Naive thymus-derived CD4-positive, alpha-beta T cell (primary cell): ENCODE data around the gene MCOLN2. TPM values are rescaled to one million over a fixed set of nuclear protein-coding genes. Genes with fewer than 3 reads are reported as not detected.
A peak's percentile ranks its signal among the peaks of the same experiment; 100 is the strongest.
"Not testable (repeated sequence)": the region's sequence is repeated elsewhere in the genome, so short reads cannot be mapped to it uniquely, and the experiment has no call there.

Source experiments
- ATAC-seq: fragments of 150-1000 bp; cut with Tn5 transposase; 2 replicates; pipeline ENCODE4 v1.10.0; 2021; ENCODE audit warnings: mild to moderate bottlenecking, moderate library complexity
- CTCF ChIA-PET: fragments of 350-600 bp; sonication (Branson Sonifier 250); formaldehyde crosslinking; loops from one replicate; lab custom pipeline; 2021; ENCODE audit warnings: antibody characterized with exemption; lab: Charles Lee
- POLR2A ChIA-PET: fragments of 350-600 bp; sonication (Branson Sonifier 250); formaldehyde crosslinking; loops from one replicate; lab custom pipeline; 2021; ENCODE audit warnings: antibody characterized with exemption, inconsistent platforms; lab: Charles Lee
- DNase-seq, 9 donors: peaks; one replicate each; pipeline versions ENCODE4 v3.0.0 to v3.0.0-alpha.2; 2020 to 2022; ENCODE audit warnings: mixed read lengths in 1 of 9
- H3K27ac ChIP-seq: one replicate; pipeline ENCODE4 v1.7.0; 2013; ENCODE audit warnings: mild to moderate bottlenecking, low read depth, low read length, moderate library complexity
- H3K27me3 ChIP-seq, 2 donors: one replicate each; pipeline ENCODE4 v1.7.0; 2013; ENCODE audit warnings: low read length in 2 of 2, mild to moderate bottlenecking in 2 of 2, moderate library complexity in 2 of 2; ENCODE audit not compliant: control insufficient read depth in 2 of 2, insufficient read depth in 2 of 2
- H3K36me3 ChIP-seq, 3 experiments: 1 replicate in 2 of 3; 2 replicates in 1 of 3; pipeline ENCODE4 v1.7.0; 2013; ENCODE audit warnings: low read length in 3 of 3, mild to moderate bottlenecking in 3 of 3, moderate library complexity in 1 of 3; ENCODE audit not compliant: insufficient read depth in 3 of 3, control insufficient read depth in 2 of 3
- H3K4me1 ChIP-seq, 2 donors: one replicate each; pipeline ENCODE4 v1.7.0; 2013; ENCODE audit warnings: low read length in 2 of 2, mild to moderate bottlenecking in 2 of 2, moderate library complexity in 1 of 2; ENCODE audit not compliant: control insufficient read depth in 2 of 2, insufficient read depth in 2 of 2
- H3K4me3 ChIP-seq: 2 replicates; pipeline ENCODE4 v1.7.0; 2013; ENCODE audit warnings: mild to moderate bottlenecking, low read length
- H3K9me3 ChIP-seq, 3 experiments: 1 replicate in 2 of 3; 2 replicates in 1 of 3; pipeline ENCODE4 v1.7.0; 2013; ENCODE audit warnings: low read length in 3 of 3; ENCODE audit not compliant: control insufficient read depth in 2 of 3
- H3K27ac Mint-ChIP-seq, 9 donors: one replicate each; pipeline ENCODE4 v1.8.0; 2020 to 2022; ENCODE audit warnings: mixed read lengths in 9 of 9, mild to moderate bottlenecking in 8 of 9, moderate library complexity in 5 of 9, inconsistent platforms in 2 of 9
- H3K27me3 Mint-ChIP-seq, 5 donors: one replicate each; pipeline ENCODE4 v1.8.0; 2021 to 2022; ENCODE audit warnings: mixed read lengths in 5 of 5, mild to moderate bottlenecking in 1 of 5
- H3K36me3 Mint-ChIP-seq, 5 donors: one replicate each; pipeline ENCODE4 v1.8.0; 2020 to 2022; ENCODE audit warnings: mixed read lengths in 5 of 5, mild to moderate bottlenecking in 3 of 5, inconsistent platforms in 1 of 5
- H3K4me1 Mint-ChIP-seq, 7 donors: one replicate each; pipeline ENCODE4 v1.8.0; 2020 to 2022; ENCODE audit warnings: mixed read lengths in 7 of 7, mild to moderate bottlenecking in 3 of 7, inconsistent platforms in 1 of 7
- H3K4me3 Mint-ChIP-seq, 10 donors: one replicate each; pipeline ENCODE4 v1.8.0; 2020 to 2022; ENCODE audit warnings: mild to moderate bottlenecking in 10 of 10, mixed read lengths in 10 of 10, moderate library complexity in 6 of 10, inconsistent platforms in 2 of 10
- H3K9me3 Mint-ChIP-seq, 11 donors: one replicate each; pipeline ENCODE4 v1.8.0; 2020 to 2022; ENCODE audit warnings: mixed read lengths in 11 of 11, mild to moderate bottlenecking in 4 of 11, inconsistent platforms in 1 of 11, moderate library complexity in 1 of 11
- intact Hi-C, 2 donors: fragments of 100-400 bp; cut with micrococcal nuclease; formaldehyde crosslinking; loops; one replicate each; pipeline ENCODE4 v1.15.1; 2023
- polyA plus RNA-seq, 2 donors: library from polyadenylated mRNA; unstranded; fragments of 300-500 nt; fragmentation: Illumina TruSeq; gene quantifications; one replicate each; pipeline ENCODE4 v1.2.3, GENCODE V29; 2021
- total RNA-seq, 6 experiments: library from RNA in 5 of 6; stranded (reverse) in 5 of 6; gene quantifications; 1 replicate in 5 of 6; 2 replicates in 1 of 6; pipeline ENCODE4 v1.2.3 and lab custom pipeline; 2021 to 2026

The MCOLN2 gene
- total and polyA plus RNA-seq, 7 experiments from 2014 or later = 0.41 to 35.7 (median 3.0) TPM; not detected in 1

DNA sequence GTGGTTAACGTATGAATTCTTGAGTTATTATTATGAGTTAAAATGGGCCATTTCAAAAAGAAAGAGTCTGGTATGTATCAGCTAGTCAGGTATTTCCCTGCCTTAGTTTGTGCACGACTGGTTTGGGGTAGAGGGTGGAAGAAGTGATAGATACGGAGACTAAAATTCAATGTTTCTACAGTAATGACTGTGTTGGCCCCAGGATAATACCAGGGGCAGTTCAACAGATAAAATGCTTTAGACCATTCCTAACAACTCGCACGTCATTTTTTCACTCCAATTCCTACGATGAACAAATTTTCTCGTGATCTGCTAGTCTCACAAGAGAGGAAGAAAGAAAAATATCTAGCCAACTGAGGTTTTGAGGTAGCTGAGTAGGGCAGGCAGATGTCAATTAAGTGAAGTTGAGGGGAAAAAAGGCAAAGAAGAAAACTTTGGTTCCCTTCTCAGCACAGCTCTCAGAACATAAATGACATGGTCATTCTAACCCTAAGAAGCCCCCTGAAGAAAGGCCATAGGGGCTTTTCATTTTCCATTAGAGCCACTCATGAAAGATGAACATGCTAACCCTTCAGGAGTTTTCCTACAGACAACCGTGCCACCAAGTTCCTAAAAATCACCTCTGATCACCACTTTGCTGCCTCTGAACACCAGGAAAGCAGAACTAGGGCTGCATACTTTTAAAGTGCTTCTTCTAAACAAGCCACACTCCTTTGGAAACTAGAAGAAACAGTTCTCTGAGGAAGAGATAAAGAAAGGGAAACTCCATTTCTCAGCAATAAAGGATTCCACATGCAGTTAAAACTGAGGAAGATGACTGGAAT, 5.6 kb downstream of the MCOLN2 start:
- intact Hi-C loops = loop anchor here in 1 of 2 donors (10.0 kb wide), 1 partner anchor 137 kb away; no protein-coding TSS in a partner anchor
- H3K27me3 ChIP-seq = no peaks in the 10 kb centered on the region
- CTCF ChIA-PET = interaction anchor here (1.1 kb wide), 1 partner anchor 46 kb away, joined by 5 read pairs; no protein-coding TSS in a partner anchor
- no peak for DNase-seq
- H3K27me3 Mint-ChIP-seq = peaks cover 0 to 25% (median 0%) of the 10 kb centered on the region in 5 donors
- peak overlapping the region in 1 of 10 donors; percentile 46 for H3K4me3 Mint-ChIP-seq
- H3K27ac ChIP-seq = no peak overlapping the region
- POLR2A ChIA-PET = no interaction called here
- no peaks in the 10 kb centered on the region for H3K9me3 ChIP-seq
- H3K36me3 ChIP-seq = no peaks in the 10 kb centered on the region
- no peak overlapping the region for H3K4me3 ChIP-seq
- ATAC-seq = peak; percentile 39
- peaks cover 2 to 53% of the 10 kb centered on the region in 2 donors for H3K4me1 ChIP-seq
- peaks cover 6 to 50% (median 9%) of the 10 kb centered on the region in 7 donors for H3K4me1 Mint-ChIP-seq
- H3K36me3 Mint-ChIP-seq = peaks cover 0 to 22% (median 0%) of the 10 kb centered on the region in 5 donors
- H3K27ac Mint-ChIP-seq = peak overlapping the region in 1 of 9 donors; percentile 43
- H3K9me3 Mint-ChIP-seq = peaks cover 0 to 3% (median 0%) of the 10 kb centered on the region in 11 donors

DNA sequence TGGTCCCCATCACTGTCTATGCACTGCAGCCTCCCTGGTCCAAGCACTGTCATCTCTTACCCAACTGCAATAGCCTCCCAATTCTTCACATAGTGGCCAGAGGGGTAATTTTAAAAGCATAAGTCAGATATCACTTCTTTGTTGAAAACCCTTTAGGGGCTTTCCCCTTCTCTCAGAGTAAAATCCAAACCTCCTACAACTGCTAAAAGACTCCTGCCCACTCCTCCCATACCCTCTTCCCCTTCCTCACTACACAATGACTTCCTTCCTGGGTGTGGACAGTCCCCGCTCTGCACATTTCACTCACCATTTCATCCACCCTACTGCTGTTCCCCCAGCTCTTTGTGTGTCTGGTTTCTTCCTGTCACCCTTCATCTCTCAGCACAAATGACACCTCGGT, 8.3 kb downstream of the MCOLN2 start:
- Mint-ChIP-seq H3K4me1 (peaks cover 6 to 48% (median 9%) of the 10 kb centered on the region in 7 donors), H3K9me3 (peaks cover 0 to 2% (median 0%) of the 10 kb centered on the region in 11 donors), H3K27me3 (peaks cover 0 to 13% (median 0%) of the 10 kb centered on the region in 5 donors), H3K36me3 (peaks cover 0 to 35% (median 0%) of the 10 kb centered on the region in 5 donors), H3K4me3 (peak overlapping the region in 1 of 10 donors; percentile 54), H3K27ac (peak overlapping the region in 2 of 9 donors; percentile 48 to 71)
- Histone ChIP-seq H3K9me3 (no peaks in the 10 kb centered on the region), H3K4me3 (no peak overlapping the region), H3K27me3 (no peaks in the 10 kb centered on the region), H3K27ac (no peak overlapping the region), H3K36me3 (no peaks in the 10 kb centered on the region), H3K4me1 (peaks cover 2 to 39% of the 10 kb centered on the region in 2 donors)
- CTCF ChIA-PET = no interaction called here
- intact Hi-C loops = no loop called here
- POLR2A ChIA-PET = no interaction called here
- peak in 1 of 9 donors; percentile 38 for DNase-seq
- ATAC-seq = peak; percentile 53

DNA sequence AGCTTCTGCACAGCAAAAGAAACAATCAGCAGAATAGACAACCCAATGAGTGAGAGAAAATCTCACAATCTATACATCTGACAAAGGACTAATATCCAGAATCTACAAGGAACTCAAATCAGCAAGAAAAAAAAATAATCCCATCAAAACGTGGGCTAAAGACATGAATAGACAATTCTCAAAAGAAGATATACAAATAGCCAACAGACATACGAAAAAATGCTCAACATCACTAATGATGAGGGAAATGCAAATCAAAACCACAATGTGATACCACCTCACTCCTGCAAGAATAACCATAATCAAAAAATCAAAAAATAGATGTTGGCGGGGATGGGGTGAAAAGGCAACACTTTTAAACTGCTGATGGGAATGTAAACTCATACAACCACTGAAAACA, 10.4 kb downstream of the MCOLN2 start:
- POLR2A ChIA-PET, H3K27me3 ChIP-seq, H3K27me3 Mint-ChIP-seq, DNase-seq, H3K27ac Mint-ChIP-seq, intact Hi-C loops, H3K9me3 ChIP-seq, H3K4me3 Mint-ChIP-seq, H3K4me3 ChIP-seq, H3K9me3 Mint-ChIP-seq, ATAC-seq, H3K36me3 ChIP-seq, CTCF ChIA-PET, H3K27ac ChIP-seq: not testable (repeated sequence)
- peaks cover 2 to 23% of the 10 kb centered on the region in 2 donors for H3K4me1 ChIP-seq
- Mint-ChIP-seq H3K4me1 (peaks cover 6 to 36% (median 9%) of the 10 kb centered on the region in 7 donors), H3K36me3 (peaks cover 0 to 29% (median 0%) of the 10 kb centered on the region in 5 donors)

DNA sequence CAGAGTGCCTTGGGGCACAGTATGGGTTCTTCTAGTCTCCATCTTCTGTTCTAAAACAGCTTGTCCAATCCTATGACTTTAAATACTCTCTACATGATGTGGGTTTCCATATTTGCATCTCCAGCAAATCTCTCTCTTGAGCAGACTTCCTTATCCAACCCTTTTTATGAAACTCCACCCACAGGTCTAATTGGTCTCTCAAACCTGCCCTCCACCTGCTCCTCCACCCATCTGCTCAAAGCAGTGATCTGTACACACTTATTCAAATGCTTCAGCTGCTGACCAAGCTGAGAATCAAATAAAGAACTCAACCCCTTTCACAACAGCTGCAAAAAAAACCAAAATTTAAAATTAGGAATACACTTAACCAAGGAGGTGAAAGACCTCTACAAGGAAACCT, 11.5 kb downstream of the MCOLN2 start:
- Histone ChIP-seq H3K27me3 (no peaks in the 10 kb centered on the region), H3K36me3 (no peaks in the 10 kb centered on the region), H3K4me1 (peaks cover 2 to 17% of the 10 kb centered on the region in 2 donors), H3K9me3 (no peaks in the 10 kb centered on the region), H3K4me3 (no peak overlapping the region), H3K27ac (no peak overlapping the region)
- DNase-seq (no peak), ATAC-seq (no peak)
- Mint-ChIP-seq H3K27ac (no peak overlapping the region), H3K36me3 (peaks cover 0 to 36% (median 4%) of the 10 kb centered on the region in 5 donors), H3K4me1 (peaks cover 6 to 29% (median 9%) of the 10 kb centered on the region in 7 donors), H3K27me3 (peaks cover 0 to 13% (median 0%) of the 10 kb centered on the region in 5 donors), H3K4me3 (no peak overlapping the region), H3K9me3 (peaks cover 0 to 8% (median 0%) of the 10 kb centered on the region in 11 donors)
- CTCF ChIA-PET = interaction anchor here (1.1 kb wide), 1 partner anchor 10 kb away, joined by 4 read pairs; no protein-coding TSS in a partner anchor
- POLR2A ChIA-PET = no interaction called here
- intact Hi-C loops = no loop called here

DNA sequence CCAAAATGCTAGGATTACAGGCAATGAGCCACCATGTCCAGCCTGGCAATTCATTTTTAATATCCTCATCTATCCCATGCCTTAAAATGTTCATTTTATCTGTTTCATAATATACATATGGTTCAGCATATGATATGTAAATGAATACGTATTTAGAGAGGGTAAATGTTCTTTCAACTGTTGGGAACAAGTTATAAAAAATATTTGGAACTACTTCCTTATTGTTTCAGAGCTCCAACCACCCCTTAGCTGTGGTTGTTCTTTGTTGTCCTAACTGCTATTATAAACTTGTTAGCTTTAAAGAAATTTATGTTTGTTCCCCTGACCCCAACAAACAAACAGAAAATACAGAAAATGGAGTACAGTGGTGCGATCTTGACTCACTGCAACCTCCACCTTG, 14.5 kb downstream of the MCOLN2 start:
- intact Hi-C loops = no loop called here
- peaks cover 0 to 22% (median 0%) of the 10 kb centered on the region in 5 donors for H3K27me3 Mint-ChIP-seq
- Histone ChIP-seq H3K9me3 (no peaks in the 10 kb centered on the region), H3K4me3 (no peak overlapping the region), H3K4me1 (no peaks in the 10 kb centered on the region), H3K36me3 (no peaks in the 10 kb centered on the region), H3K27me3 (no peaks in the 10 kb centered on the region), H3K27ac (no peak overlapping the region)
- POLR2A ChIA-PET = no interaction called here
- CTCF ChIA-PET = interaction anchor here (1.0 kb wide), 1 partner anchor 43 kb away, joined by 3 read pairs; no protein-coding TSS in a partner anchor
- peaks cover 0 to 19% (median 2%) of the 10 kb centered on the region in 11 donors for H3K9me3 Mint-ChIP-seq
- H3K4me3 Mint-ChIP-seq = no peak overlapping the region
- H3K36me3 Mint-ChIP-seq = peaks cover 0 to 56% (median 4%) of the 10 kb centered on the region in 5 donors
- ATAC-seq (no peak), DNase-seq (no peak)
- H3K4me1 Mint-ChIP-seq = peaks cover 0 to 30% (median 0%) of the 10 kb centered on the region in 7 donors
- H3K27ac Mint-ChIP-seq = no peak overlapping the region

DNA sequence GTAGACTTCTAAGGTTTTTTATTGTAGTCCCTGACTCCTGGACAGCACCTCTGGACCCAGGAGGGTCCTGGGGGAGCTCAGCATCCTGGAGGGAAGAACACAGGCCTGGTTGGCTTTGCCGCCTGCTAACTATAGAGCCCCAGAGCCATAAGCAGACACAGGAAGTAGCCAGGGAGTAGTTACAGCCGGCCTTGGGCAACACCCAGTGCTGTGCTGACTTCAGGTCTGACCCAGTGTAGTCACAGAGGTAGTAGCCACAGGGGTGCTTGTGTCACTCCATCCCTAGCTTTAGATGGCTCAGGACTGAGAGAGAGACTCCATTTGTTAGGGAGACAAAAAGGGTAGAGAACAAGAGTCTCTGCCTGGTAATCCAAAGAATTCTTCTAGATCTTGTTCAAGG, 21.9 kb downstream of the MCOLN2 start:
- Histone ChIP-seq H3K9me3 (no peaks in the 10 kb centered on the region), H3K36me3 (no peaks in the 10 kb centered on the region), H3K27ac (no peak overlapping the region), H3K27me3 (no peaks in the 10 kb centered on the region), H3K4me1 (peaks cover 0 to 23% of the 10 kb centered on the region in 2 donors), H3K4me3 (no peak overlapping the region)
- ATAC-seq = peak; percentile 40
- Mint-ChIP-seq H3K27ac (peak overlapping the region in 1 of 9 donors; percentile 53), H3K4me3 (no peak overlapping the region), H3K36me3 (peaks cover 0 to 36% (median 0%) of the 10 kb centered on the region in 5 donors), H3K4me1 (peaks cover 0 to 64% (median 0%) of the 10 kb centered on the region in 7 donors), H3K27me3 (peaks cover 0 to 21% (median 3%) of the 10 kb centered on the region in 5 donors), H3K9me3 (peaks cover 0 to 13% (median 0%) of the 10 kb centered on the region in 11 donors)
- ChIA-PET POLR2A (no interaction called here), CTCF (interaction anchor here (1.0 kb wide), 1 partner anchor 10 kb away, joined by 4 read pairs; no protein-coding TSS in a partner anchor)
- no peak for DNase-seq
- intact Hi-C loops = no loop called here
